ENCODE data around the gene GPR62. TPM values are rescaled to one million over a fixed set of nuclear protein-coding genes. Genes with fewer than 3 reads are reported as not detected.
"Not testable (repeated sequence)": the region's sequence is repeated elsewhere in the genome, so short reads cannot be mapped to it uniquely, and the experiment has no call there.

Gene GPR62
- total and polyA plus RNA-seq, 2 donors, result 0.32 TPM; not detected in 1

- not testable (repeated sequence) for DNase-seq (ENCODE audit: extremely low spot score); H3K36me3 ChIP-seq (ENCODE audit: insufficient read depth); H3K27ac ChIP-seq (ENCODE audit: low read depth); H3K4me1 ChIP-seq (ENCODE audit: insufficient read depth); H3K4me3 ChIP-seq (ENCODE audit: low read depth, low read length)
- WGBS, result 85% methylated on average over 10 of the region's 13 CpGs
Measured at GRCh38 chr3:51993657-51994056, 38.5 kb downstream of the GPR62 start.

- no peak overlapping the region for H3K27ac ChIP-seq (ENCODE audit: low read depth)
- H3K4me3 ChIP-seq (ENCODE audit: low read depth, low read length), result no peak overlapping the region
- H3K4me1 ChIP-seq (ENCODE audit: insufficient read depth), result peaks cover 2% of the 10 kb centered on the region
- no peak for DNase-seq (ENCODE audit: extremely low spot score)
- H3K36me3 ChIP-seq (ENCODE audit: insufficient read depth), result peaks cover 3% of the 10 kb centered on the region
- 80% methylated on average over 2 of the region's 2 CpGs for WGBS
Measured at GRCh38 chr3:51994530-51994929, 39.3 kb downstream of the GPR62 start.

- Histone ChIP-seq H3K27ac (ENCODE audit: low read depth) (peak within 1 kb of the TSS; percentile 87), H3K4me1 (ENCODE audit: insufficient read depth) (peaks cover 2% of the 10 kb centered on the region), H3K4me3 (ENCODE audit: low read depth, low read length) (peak within 1 kb of the TSS; percentile 66), H3K36me3 (ENCODE audit: insufficient read depth) (peaks cover 3% of the 10 kb centered on the region)
- WGBS, result under 1% methylated on average over 40 of the region's 40 CpGs
- DNase-seq (ENCODE audit: extremely low spot score), result peak; percentile 88
Measured at GRCh38 chr3:51995346-51996163, 40.4 kb downstream of the GPR62 start, which contains the start of gene RPL29. Gene RPL29, minus strand, starts transcription at chr3:51995895. Its CDS starts 434 bp downstream, at chr3:51995461.

DNA sequence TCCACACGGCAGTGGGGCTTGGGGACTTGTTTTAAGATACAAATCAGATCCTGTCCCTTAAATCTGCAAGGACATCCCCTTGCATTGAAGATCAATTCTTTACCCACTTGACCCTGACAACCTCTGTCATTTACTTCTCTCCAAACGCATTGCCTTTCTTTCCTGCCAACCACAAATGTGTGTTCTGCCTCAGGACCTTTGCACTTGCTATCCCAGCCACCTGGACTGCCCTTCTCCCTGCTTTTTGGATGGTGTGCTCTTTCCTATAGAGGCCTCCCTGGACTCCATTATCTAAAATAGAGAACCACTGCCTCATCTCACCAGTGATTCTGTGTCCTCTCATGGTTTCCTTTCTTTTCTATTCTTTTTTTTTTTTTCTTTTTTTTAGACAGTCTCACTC, 42.0 kb downstream of the GPR62 start:
- DNase-seq (ENCODE audit: extremely low spot score), result no peak
- Histone ChIP-seq H3K4me3 (ENCODE audit: low read depth, low read length) (no peak overlapping the region), H3K27ac (ENCODE audit: low read depth) (no peak overlapping the region), H3K4me1 (ENCODE audit: insufficient read depth) (peaks cover 2% of the 10 kb centered on the region), H3K36me3 (ENCODE audit: insufficient read depth) (peaks cover 3% of the 10 kb centered on the region)
- WGBS, result 67% methylated on average over 2 of the region's 2 CpGs

GRCh38 chr3:51997935-51998596, 42.9 kb downstream of the GPR62 start:
- peaks cover 2% of the 10 kb centered on the region for H3K4me1 ChIP-seq (ENCODE audit: insufficient read depth)
- no peak overlapping the region for H3K4me3 ChIP-seq (ENCODE audit: low read depth, low read length)
- 52% methylated on average over 7 of the region's 7 CpGs for WGBS
- DNase-seq (ENCODE audit: extremely low spot score), result no peak
- H3K36me3 ChIP-seq (ENCODE audit: insufficient read depth), result peaks cover 3% of the 10 kb centered on the region
- no peak overlapping the region for H3K27ac ChIP-seq (ENCODE audit: low read depth)

- Histone ChIP-seq H3K36me3 (ENCODE audit: insufficient read depth) (peaks cover 3% of the 10 kb centered on the region), H3K27ac (ENCODE audit: low read depth) (no peak overlapping the region), H3K4me1 (ENCODE audit: insufficient read depth) (no peaks in the 10 kb centered on the region), H3K4me3 (ENCODE audit: low read depth, low read length) (no peak overlapping the region)
- 58% methylated on average over 7 of the region's 7 CpGs for WGBS
- DNase-seq (ENCODE audit: extremely low spot score), result no peak
Measured at GRCh38 chr3:51998774-51999173, 43.6 kb downstream of the GPR62 start.

GRCh38 chr3:51999846-52000245, 44.7 kb downstream of the GPR62 start:
- Histone ChIP-seq H3K4me1 (ENCODE audit: insufficient read depth) (no peaks in the 10 kb centered on the region), H3K27ac (ENCODE audit: low read depth) (no peak overlapping the region), H3K36me3 (ENCODE audit: insufficient read depth) (no peaks in the 10 kb centered on the region), H3K4me3 (ENCODE audit: low read depth, low read length) (no peak overlapping the region)
- 76% methylated on average over 2 of the region's 2 CpGs for WGBS
- no peak for DNase-seq (ENCODE audit: extremely low spot score)

DNA sequence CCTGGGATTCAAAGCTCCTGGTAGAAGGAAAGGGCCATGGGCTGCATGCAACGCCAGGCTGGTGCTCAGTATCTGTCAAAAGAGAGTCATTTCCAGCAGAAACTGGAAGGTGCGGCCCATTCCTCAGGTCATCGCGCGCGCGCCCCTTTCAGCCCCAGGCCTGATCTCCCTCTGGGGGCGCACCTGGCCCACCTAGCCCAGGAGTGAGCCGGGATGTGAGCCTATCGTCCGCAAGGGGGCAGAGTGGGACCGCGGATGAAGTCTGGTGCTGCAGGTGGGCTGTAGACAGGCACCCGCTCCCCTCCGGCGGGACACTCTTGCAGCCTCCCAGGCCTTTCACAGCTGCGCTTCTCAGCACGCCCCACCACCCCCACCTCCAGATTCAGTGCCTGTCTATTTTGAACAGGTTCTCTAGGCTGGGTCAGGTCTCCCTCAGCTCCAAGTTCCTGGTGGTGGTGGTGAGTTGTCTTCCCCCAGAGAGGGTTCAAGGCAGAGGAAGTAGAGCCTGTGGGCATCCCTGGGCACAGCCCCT, 46.3 kb downstream of the GPR62 start:
- no peak overlapping the region for H3K4me3 ChIP-seq (ENCODE audit: low read depth, low read length)
- DNase-seq (ENCODE audit: extremely low spot score), result no peak
- no peaks in the 10 kb centered on the region for H3K36me3 ChIP-seq (ENCODE audit: insufficient read depth)
- H3K27ac ChIP-seq (ENCODE audit: low read depth), result no peak overlapping the region
- H3K4me1 ChIP-seq (ENCODE audit: insufficient read depth), result no peaks in the 10 kb centered on the region
- WGBS, result 2% methylated on average over 18 of the region's 18 CpGs

DNA sequence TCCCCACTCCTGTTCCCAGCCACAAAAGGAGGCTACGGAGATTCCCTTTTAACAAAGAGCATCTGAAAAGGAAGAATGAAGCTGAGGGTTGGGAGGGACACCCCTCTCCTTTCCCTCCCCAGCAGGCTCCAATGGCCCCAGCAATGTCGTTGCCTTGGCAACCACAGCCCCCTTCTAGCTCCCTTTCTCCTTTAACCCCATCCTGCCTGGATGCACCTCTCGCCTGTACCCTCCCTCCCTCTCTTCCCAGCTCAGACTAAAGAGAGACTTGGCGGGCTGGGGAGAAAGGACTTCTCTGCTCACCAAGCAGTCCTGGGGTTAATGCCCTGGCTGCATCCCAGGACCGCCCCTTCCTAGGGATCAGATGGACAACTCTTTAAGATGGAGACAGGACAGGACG, 47.6 kb downstream of the GPR62 start:
- no peak overlapping the region for H3K27ac ChIP-seq (ENCODE audit: low read depth)
- no peaks in the 10 kb centered on the region for H3K4me1 ChIP-seq (ENCODE audit: insufficient read depth)
- WGBS, result 77% methylated on average over 6 of the region's 6 CpGs
- no peak for DNase-seq (ENCODE audit: extremely low spot score)
- no peak overlapping the region for H3K4me3 ChIP-seq (ENCODE audit: low read depth, low read length)
- H3K36me3 ChIP-seq (ENCODE audit: insufficient read depth), result no peaks in the 10 kb centered on the region

GRCh38 chr3:52004163-52004787, 49.1 kb downstream of the GPR62 start:
- DNase-seq (ENCODE audit: extremely low spot score), result peak; percentile 65
- no peaks in the 10 kb centered on the region for H3K36me3 ChIP-seq (ENCODE audit: insufficient read depth)
- H3K4me1 ChIP-seq (ENCODE audit: insufficient read depth), result no peaks in the 10 kb centered on the region
- H3K27ac ChIP-seq (ENCODE audit: low read depth), result no peak overlapping the region
- 53% methylated on average over 16 of the region's 16 CpGs for WGBS
- H3K4me3 ChIP-seq (ENCODE audit: low read depth, low read length), result no peak overlapping the region

GRCh38 chr3:52004906-52005395, 49.8 kb downstream of the GPR62 start:
- no peaks in the 10 kb centered on the region for H3K36me3 ChIP-seq (ENCODE audit: insufficient read depth)
- H3K27ac ChIP-seq (ENCODE audit: low read depth), result no peak overlapping the region
- DNase-seq (ENCODE audit: extremely low spot score), result no peak
- WGBS, result 90% methylated on average over 4 of the region's 4 CpGs
- no peaks in the 10 kb centered on the region for H3K4me1 ChIP-seq (ENCODE audit: insufficient read depth)
- H3K4me3 ChIP-seq (ENCODE audit: low read depth, low read length), result no peak overlapping the region

- Histone ChIP-seq H3K4me3 (ENCODE audit: low read depth, low read length) (no peak overlapping the region), H3K4me1 (ENCODE audit: insufficient read depth) (no peaks in the 10 kb centered on the region), H3K27ac (ENCODE audit: low read depth) (no peak overlapping the region), H3K36me3 (ENCODE audit: insufficient read depth) (no peaks in the 10 kb centered on the region)
- no peak for DNase-seq (ENCODE audit: extremely low spot score)
- WGBS, result 9% methylated on average over 15 of the region's 15 CpGs
Measured at GRCh38 chr3:52005571-52005986, 50.4 kb downstream of the GPR62 start.

GRCh38 chr3:52006017-52006819, 51.0 kb downstream of the GPR62 start:
- Histone ChIP-seq H3K27ac (ENCODE audit: low read depth) (no peak overlapping the region), H3K4me1 (ENCODE audit: insufficient read depth) (no peaks in the 10 kb centered on the region), H3K4me3 (ENCODE audit: low read depth, low read length) (no peak overlapping the region), H3K36me3 (ENCODE audit: insufficient read depth) (no peaks in the 10 kb centered on the region)
- WGBS, result 58% methylated on average over 8 of the region's 8 CpGs
- DNase-seq (ENCODE audit: extremely low spot score), result no peak
